ENCODE data around the gene LMTK3. TPM values are rescaled to one million over a fixed set of nuclear protein-coding genes. Genes with fewer than 3 reads are reported as not detected.

The LMTK3 gene
- total RNA-seq, 4 donors from 2014 or later, result 2.1 to 7.8 (median 2.8) TPM

GRCh38 chr19:48475369-48476068, 36.1 kb downstream of the LMTK3 start:
- Histone ChIP-seq H3K9me3 (no peaks in the 10 kb centered on the region), H3K36me3 (peaks cover 55 to 89% (median 64%) of the 10 kb centered on the region in 3 donors), H3K4me3 (no peak overlapping the region), H3K27me3 (no peaks in the 10 kb centered on the region), H3K4me1 (peaks cover 10 to 29% (median 11%) of the 10 kb centered on the region in 3 donors), H3K27ac (no peak overlapping the region)
- TF ChIP-seq CTCF (IDR thresholded peaks at IDR 0.05), result no peak
- TF ChIP-seq POLR2A (IDR thresholded peaks at IDR 0.05), result no peak
- no peak for DNase-seq
- intact Hi-C loops (cut with DNase I), result no loop called here
- WGBS, 2 donors, result 86 to 89% methylated on average over 7 to 10 of the region's 17 CpGs

GRCh38 chr19:48474084-48474592, 37.5 kb downstream of the LMTK3 start:
- Histone ChIP-seq H3K27ac (no peak overlapping the region), H3K36me3 (peaks cover 60 to 91% (median 65%) of the 10 kb centered on the region in 3 donors), H3K4me3 (no peak overlapping the region), H3K27me3 (no peaks in the 10 kb centered on the region), H3K4me1 (peaks cover 9 to 27% (median 11%) of the 10 kb centered on the region in 3 donors), H3K9me3 (no peaks in the 10 kb centered on the region)
- no peak for TF ChIP-seq CTCF (IDR thresholded peaks at IDR 0.05)
- no peak for TF ChIP-seq POLR2A (IDR thresholded peaks at IDR 0.05)
- WGBS, 2 donors, result 84 to 85% methylated on average over 9 to 14 of the region's 16 CpGs
- intact Hi-C loops (cut with DNase I), result no loop called here
- no peak for DNase-seq

GRCh38 chr19:48473161-48473966, 38.3 kb downstream of the LMTK3 start:
- H3K36me3 ChIP-seq, result peaks cover 56 to 84% (median 62%) of the 10 kb centered on the region in 3 donors
- 79 to 80% methylated on average over 6 of the region's 14 CpGs for WGBS, 2 donors

GRCh38 chr19:48471836-48472235, 39.8 kb downstream of the LMTK3 start:
- no peaks in the 10 kb centered on the region for H3K27me3 ChIP-seq
- peaks cover 54 to 68% (median 56%) of the 10 kb centered on the region in 3 donors for H3K36me3 ChIP-seq
- no peaks in the 10 kb centered on the region for H3K9me3 ChIP-seq
- H3K4me3 ChIP-seq, result no peak overlapping the region
- 72 to 100% methylated on average over 3 to 4 of the region's 4 CpGs for WGBS, 2 donors
- no peak for DNase-seq
- intact Hi-C loops (cut with DNase I), result no loop called here
- TF ChIP-seq POLR2A (IDR thresholded peaks at IDR 0.05) (no peak), CTCF (IDR thresholded peaks at IDR 0.05) (no peak)
- H3K4me1 ChIP-seq, result peaks cover 9 to 34% (median 15%) of the 10 kb centered on the region in 3 donors
- no peak overlapping the region for H3K27ac ChIP-seq

More at GRCh38 chr19:48473161-48473966, 38.3 kb downstream of the LMTK3 start:
- no peak overlapping the region for H3K4me3 ChIP-seq
- no peak for DNase-seq
- no peak overlapping the region for H3K27ac ChIP-seq
- no peaks in the 10 kb centered on the region for H3K9me3 ChIP-seq
- H3K27me3 ChIP-seq, result no peaks in the 10 kb centered on the region
- no peak for TF ChIP-seq CTCF (IDR thresholded peaks at IDR 0.05)
- no peak for TF ChIP-seq POLR2A (IDR thresholded peaks at IDR 0.05)
- intact Hi-C loops (cut with DNase I), result no loop called here
- peaks cover 9 to 29% (median 12%) of the 10 kb centered on the region in 3 donors for H3K4me1 ChIP-seq

- 92 to 97% methylated on average over 5 to 6 of the region's 10 CpGs for WGBS, 2 donors
- H3K36me3 ChIP-seq, result peaks cover 53 to 59% (median 54%) of the 10 kb centered on the region in 3 donors
These were observed 40.8 kb downstream of the LMTK3 start for GRCh38 chr19:48470856-48471255.

More at GRCh38 chr19:48470856-48471255, 40.8 kb downstream of the LMTK3 start:
- DNase-seq, result no peak
- H3K27me3 ChIP-seq, result no peaks in the 10 kb centered on the region
- intact Hi-C loops (cut with DNase I), result no loop called here
- H3K4me3 ChIP-seq, result no peak overlapping the region
- H3K27ac ChIP-seq, result no peak overlapping the region
- H3K4me1 ChIP-seq, result peaks cover 9 to 34% (median 15%) of the 10 kb centered on the region in 3 donors
- H3K9me3 ChIP-seq, result no peaks in the 10 kb centered on the region
- no peak for TF ChIP-seq CTCF (IDR thresholded peaks at IDR 0.05)
